GM18505 (cell line): ENCODE measurements around the gene SCNN1B.

Experiments
- ATAC-seq: cut with Tn5 transposase; IDR thresholded peaks from one replicate; pipeline ENCODE4 v1.9.1; 2021; ENCODE audit not compliant: unreplicated experiment
- POLR2A ChIP-seq: IDR thresholded peaks from 4 replicates; pipeline ENCODE4 v1.6.1; 2011; ENCODE audit warnings: borderline replicate concordance; ENCODE audit not compliant: insufficient read depth, insufficient read length; ENCODE audit errors: extremely low read depth

The SCNN1B gene

DNA sequence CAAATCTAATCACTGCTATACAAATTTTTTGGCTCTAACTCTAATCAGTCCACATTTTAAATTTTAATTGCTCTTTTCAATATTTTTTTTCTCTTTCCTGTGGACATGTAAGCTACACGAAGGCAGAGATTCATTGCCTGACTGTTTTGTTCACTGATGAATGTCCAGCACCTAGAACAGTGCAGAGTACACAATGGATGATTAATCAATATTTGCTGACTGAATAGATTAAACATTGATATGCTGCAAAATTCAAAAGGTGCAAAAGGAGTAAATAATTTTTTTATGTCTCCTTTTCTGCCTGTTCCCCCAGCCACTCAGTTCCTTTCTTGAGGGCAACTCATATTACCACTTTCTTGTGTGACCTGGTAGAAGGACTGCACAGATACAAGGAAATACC is 32.8 kb downstream of the SCNN1B start:
- no peak for ATAC-seq
- TF ChIP-seq POLR2A = no peak

DNA sequence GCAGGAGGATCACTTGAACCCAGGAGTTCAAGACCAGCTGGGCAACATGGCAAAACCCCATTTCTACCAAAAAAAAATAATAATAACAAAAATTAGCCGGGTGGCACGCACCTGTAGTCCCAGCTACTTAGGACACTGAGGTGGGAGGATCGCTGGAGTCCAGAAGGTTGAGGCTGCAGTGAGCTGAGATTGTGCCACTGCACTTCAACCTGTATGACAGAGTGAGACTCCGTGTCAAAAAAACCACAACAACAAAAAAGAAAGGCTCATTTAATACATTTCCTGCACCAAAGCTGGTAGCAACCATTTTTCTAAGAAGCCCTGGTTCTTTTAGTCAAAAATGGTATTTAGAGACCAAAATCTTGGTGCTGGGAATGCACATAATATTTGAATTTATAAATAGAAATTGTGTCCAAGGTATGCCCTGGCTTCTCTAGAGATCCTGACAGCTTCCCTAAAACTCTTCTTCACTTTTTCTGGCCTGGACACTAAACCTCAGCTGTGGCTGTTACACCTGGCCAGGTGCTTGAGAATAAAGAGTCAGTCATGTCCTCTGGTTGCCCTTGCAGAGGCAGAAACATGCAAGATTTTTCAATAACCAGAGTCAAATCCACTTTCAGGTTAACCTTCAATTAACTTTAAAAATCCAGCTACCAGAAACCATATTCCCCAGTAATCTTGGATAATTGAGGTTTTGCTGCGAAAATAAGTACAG is 35.9 kb downstream of the SCNN1B start:
- TF ChIP-seq POLR2A = no peak
- ATAC-seq = no peak

DNA sequence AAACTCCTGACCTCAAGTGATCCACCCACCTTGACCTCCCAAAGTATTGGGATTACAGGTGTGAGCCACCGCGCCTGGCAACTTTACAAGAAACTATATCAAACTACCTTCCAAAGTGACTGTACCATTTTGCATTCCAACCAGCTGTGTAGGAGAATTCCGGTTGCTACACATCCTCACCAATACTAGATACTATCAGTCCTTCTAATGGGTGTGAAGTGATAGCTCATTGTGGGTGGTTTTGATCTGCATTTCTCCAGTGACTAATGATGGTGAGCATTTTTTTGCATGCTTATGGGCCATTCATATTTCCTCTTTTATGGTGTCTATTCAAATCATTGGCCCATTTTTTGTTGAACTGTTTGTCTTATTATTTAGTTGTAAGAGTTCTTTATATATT is 37.7 kb downstream of the SCNN1B start:
- no peak for TF ChIP-seq POLR2A
- ATAC-seq = no peak

DNA sequence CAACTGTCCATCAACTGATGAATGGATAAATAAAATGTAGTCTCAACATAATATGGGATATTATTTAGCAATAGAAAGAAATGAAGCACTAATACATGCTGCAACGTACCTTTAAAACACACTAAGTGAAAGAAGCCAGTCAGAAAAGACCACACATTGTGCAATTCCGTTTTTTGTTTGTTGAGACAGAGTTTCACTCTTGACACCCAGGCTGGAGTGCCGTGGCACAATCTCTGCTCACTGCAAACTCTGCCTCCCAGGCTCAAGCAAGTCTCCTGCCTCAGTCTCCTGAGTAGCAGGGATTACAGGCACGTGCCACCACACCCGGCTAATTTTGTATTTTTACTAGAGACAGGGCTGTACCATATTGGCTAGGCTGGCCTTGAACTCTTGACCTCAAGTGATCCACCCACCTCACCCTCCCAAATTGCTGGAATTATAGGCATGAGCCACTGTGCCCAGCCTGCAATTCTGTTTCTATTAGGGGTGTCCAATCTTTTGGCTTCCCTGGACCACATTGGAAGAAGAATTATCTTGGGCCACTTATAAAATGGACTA is 40.1 kb downstream of the SCNN1B start:
- ATAC-seq = no peak
- TF ChIP-seq POLR2A = no peak

DNA sequence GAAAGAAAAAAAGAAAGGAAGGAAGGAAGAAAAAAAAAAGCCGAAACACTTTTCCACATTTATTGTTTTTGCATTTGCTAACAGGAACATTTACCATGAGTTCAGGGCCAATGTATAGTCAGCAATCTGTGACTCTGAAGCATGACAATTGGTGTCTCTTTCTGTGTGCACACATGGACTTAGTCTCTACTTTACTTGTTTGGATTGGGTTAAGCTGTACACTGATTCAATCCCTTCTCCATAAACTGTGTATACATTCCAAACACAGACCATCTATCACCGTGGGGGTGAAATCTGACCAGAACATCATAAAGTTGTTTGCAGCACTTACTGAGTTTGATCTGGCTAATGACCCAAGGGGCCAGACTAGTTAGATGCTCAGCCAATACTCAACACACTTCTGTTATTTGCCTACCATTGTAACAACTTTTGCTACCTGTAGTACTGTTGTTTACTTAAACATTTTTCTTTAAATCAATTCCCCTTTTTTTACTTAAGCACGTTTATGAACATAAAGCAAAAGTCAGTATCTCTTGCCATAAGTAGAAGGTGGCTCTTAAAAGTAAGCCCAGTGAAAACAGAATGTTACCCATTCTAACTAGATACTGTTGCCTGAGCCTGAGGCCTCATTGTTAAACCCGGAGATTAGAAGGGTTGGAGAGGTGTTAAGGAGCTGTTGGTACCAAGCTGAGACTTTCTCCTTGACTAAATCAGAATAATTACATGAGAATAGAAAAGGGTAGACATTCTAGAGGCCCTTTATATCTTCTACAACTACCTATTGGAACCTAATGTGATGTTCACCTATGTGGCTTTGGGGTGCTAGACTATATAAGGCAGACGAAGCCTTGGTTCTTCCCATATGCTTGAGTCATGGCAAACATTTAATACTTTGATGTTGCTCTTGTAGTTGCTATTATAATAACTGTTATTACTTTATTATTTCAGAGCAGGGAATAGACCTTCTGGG is 41.8 kb downstream of the SCNN1B start:
- TF ChIP-seq POLR2A = no peak
- ATAC-seq = no peak

DNA sequence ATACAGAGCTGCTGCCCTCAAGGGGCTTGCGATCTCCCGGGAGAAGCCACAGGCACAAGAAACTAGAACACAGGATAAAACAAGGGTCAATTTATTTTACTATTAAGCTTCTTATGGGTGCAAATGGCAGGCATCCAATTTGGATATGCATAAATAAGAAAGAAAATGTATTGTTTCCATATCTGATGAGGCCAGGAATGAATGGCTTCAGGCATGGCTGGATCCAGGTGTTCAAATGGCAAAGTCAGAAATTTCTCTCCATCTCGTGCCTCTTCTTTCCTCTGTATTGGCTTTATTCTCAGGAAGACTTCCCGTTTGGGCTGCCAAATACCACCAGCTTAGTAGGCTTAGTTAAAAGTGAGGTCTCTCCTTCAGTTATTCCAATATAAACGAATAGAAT is 43.1 kb downstream of the SCNN1B start:
- no peak for TF ChIP-seq POLR2A
- ATAC-seq = no peak

DNA sequence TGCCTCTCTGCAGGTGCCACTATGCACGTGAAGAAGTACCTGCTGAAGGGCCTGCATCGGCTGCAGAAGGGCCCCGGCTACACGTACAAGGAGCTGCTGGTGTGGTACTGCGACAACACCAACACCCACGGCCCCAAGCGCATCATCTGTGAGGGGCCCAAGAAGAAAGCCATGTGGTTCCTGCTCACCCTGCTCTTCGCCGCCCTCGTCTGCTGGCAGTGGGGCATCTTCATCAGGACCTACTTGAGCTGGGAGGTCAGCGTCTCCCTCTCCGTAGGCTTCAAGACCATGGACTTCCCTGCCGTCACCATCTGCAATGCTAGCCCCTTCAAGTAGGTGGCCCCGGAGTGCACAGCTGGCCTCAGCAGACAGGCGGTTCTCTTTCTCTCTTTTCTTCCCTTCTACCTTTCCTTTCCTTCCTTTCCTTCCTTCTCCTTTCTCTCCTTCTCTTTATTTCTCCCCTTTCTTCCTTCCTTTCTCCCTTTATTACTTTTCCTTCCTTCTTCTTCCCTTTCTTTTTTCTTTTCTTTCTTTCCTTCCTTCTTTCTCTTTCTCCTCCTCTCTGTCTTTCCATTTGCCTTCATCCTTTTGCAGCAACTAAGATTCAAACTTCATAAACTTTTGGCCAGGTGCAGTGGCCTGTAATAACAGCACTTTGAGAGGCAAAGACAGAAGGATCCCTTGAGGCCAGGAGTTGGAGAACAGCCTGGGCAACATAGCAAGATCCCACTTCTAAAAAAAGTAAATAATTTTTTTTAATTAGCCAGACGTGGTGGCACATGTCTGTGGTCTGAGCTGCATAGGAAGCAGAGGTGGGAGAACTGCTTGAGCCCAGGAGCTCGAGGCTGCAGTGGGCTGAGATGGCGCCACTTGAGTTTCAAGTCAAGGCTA is 46.7 kb downstream of the SCNN1B start:
- no peak for ATAC-seq
- no peak for TF ChIP-seq POLR2A

DNA sequence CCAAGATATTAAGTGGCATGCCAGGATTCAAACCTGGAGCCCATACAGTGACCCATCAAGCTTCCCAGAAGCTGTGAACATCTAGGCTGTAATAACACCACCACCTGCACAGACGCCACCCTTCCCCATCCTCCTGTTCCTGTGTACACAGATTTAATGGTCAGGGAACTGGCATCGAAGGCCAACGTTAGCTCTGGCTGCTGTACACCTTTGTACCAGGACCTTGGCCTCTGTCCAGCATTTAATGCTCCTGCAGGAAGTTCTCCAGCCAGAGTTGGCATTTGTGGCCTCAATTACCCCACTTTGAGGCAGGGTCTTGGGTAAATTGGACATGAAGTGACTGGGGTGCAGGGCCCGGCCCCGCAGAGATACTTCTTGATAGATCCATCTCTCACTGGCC is 49.3 kb downstream of the SCNN1B start:
- ATAC-seq = no peak
- no peak for TF ChIP-seq POLR2A

DNA sequence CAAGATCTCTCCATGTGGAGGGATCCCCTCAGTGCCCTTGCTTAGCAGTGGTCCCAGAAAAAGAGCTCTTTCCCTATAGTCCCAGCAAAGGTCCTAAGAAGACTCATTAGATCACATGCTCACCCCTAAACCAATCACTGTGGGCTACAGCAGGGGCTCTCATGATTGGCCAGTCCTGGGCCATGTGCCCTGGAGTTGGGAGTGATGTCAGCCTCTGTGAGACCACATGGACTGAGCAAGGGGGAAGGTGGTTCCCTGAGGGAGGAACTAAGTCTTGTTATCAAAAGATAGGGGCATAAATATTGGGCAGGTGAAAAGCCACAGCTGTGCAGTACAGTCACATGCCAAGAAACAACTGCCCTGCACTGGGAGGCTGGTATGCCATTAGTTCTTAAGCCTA is 51.3 kb downstream of the SCNN1B start:
- no peak for TF ChIP-seq POLR2A
- no peak for ATAC-seq

DNA sequence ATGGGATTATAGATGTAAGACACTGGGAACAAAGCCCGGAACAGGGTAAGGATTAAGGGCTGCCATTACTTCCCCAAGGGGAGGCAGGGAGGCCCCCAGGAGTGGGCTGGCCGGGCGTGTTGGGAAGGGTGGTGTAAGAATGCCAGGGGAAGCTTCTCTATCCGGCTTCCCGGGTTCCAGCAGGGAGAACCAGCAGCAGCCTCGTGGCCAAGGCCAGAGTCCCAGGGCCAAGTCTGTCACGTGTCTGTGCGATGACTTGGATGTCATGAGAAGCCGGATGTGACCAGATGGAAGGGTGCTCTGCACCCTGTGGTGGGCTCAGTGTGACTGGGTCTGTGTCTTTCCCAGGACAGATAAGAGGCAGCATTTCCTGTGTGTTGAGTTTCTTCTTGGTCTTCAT is 52.1 kb downstream of the SCNN1B start:
- ATAC-seq = no peak
- TF ChIP-seq POLR2A = no peak

DNA sequence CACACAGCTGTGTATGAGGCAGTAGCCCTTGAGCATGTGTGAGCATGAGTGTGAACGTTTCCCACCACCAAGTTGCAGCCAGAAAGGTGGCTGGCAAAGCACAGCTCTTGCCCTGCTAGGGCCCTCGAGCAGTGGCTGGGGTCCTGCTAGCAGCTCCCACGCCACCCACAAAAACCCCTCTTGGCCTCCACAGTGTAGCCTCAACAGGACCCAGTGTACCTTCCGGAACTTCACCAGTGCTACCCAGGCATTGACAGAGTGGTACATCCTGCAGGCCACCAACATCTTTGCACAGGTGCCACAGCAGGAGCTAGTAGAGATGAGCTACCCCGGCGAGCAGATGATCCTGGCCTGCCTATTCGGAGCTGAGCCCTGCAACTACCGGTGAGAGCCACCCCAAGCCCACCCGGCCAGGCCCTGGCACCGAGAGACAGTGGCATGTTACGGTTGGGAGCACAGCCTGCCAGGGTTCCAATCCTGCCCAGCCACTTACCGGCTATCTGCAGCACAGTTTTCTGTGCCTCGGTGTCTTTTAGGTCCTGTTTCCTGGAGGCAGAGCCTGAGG is 53.1 kb downstream of the SCNN1B start:
- TF ChIP-seq POLR2A = no peak
- no peak for ATAC-seq

DNA sequence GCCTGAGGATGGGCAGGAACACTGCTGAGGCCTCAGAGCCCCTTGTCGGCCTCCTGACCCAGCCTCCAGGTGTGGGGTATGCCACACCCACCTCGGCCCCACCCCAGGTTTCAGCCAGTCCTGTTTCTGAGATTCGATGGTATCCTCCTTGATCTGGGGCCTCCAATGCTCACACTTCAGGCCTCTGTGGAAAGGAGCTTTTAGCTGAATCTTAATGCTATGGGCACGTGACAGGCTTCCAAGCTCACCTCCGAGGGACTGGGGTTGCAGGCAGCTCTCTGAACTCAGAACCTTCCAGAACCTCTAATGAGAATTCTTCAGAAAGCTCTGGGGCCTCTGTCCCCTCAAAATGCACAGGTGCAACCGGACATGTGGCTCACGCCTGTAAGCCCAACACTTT is 54.8 kb downstream of the SCNN1B start:
- ATAC-seq = no peak

More for the DNA sequence above, 54.8 kb downstream of the SCNN1B start:
- TF ChIP-seq POLR2A = no peak
